Measurements from ENCODE around the gene ODC1. TPM values are rescaled to one million over a fixed set of nuclear protein-coding genes. Genes with fewer than 3 reads are reported as not detected.

ODC1 gene
- 159 to 176 TPM (median 171 TPM) in 5 replicates for total RNA-seq (2022; extraction: Qiagen RNA extraction)

DNA sequence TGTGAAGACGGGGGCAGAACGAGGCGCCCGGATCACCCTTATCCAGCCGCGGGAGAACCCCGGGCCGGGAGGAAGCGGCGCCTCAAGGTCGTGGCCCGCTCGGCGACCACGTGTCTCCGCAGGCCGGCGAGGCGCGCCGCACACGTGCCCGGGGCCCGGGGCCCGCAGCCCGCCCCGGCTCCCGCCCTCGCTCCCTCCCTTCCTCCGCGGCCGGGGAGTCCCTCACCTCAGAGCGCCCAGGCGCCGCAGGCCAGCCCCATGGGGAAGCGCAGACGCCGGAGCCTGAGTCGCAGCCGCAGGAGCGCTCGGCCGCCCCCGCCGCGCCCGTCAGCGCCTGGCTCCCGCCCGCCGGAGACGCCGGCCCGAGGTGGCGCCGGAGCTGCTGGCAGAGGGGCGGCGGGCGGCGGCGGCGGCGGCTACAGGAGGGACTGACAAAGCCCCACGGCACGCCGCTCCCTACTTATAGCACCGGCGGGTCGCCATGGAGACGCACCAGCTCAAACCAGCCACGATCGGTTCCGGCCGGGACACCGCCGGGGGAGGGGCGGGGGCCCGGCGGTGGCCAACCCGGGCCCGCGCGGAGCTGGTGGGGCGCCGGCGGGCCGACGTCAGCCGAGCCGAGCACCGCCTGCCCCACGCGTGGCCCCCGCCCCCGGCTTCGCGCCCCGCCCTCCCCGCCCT lies at the start of gene ODC1:
TSS of gene ODC1 (minus strand) at position 433 of the 681 bp plus-strand sequence. CDS start 3,295 bp downstream, outside the sequence.

Other genes starting within 250 kb of the ODC1 start
- gene HPCAL1, start 145.4 kb downstream of the ODC1 start, total RNA-seq (2022; extraction: Qiagen RNA extraction), result 209 to 290 TPM (median 261 TPM) in 5 replicates
- 39.4 to 52.7 TPM (median 41.9 TPM) in 5 replicates for gene NOL10, start 241.6 kb upstream of the ODC1 start, total RNA-seq (2022; extraction: Qiagen RNA extraction)